HG02571 (cell line): Measurements from ENCODE around the gene SYT8.

Experiments used
- ATAC-seq: cut with Tn5 transposase; IDR thresholded peaks from one replicate; pipeline ENCODE4 v1.9.1; 2021; ENCODE audit warnings: mild to moderate bottlenecking, moderate library complexity; ENCODE audit not compliant: unreplicated experiment

The SYT8 gene

GRCh38 chr11:1831338-1832210 is 3.2 kb upstream of the SYT8 start:
- no peak for ATAC-seq

DNA sequence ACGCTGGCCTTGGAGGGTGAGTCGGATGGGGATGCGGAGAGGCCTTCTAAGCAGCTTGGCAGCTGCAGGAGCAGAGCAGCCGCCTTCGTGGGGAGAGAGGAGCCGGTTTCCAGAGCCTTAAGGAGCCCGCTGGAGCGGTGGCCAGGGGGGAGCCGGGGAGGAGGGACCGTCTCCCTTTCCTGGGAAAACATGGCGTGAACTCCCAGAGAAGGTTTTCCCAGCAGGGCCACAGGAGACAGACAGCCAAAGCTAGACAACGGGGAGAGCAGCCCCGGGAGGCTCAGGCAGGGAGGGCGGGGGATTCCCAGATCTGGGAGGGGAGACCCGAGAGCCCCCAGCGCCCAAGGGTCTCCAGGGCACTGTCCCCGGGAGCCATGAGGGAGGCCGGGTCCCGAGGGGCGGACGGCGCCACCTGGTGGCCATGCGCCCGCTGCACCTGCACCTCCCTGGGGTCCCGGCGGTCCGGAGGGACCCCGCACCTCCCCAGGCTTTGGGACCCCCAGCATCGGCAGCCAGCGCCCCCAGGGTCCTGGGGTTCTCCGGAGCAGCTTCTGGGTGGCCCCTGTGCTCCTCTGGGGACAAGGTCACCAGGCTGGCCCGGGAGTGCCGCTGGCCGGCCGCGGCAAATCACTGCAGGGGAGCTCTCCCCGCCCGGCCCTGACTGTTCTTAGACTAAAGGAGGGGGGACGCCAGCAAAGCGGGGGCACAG is 2.4 kb upstream of the SYT8 start:
- no peak for ATAC-seq

GRCh38 chr11:1832920-1833295 is 1.9 kb upstream of the SYT8 start:
- ATAC-seq = no peak

GRCh38 chr11:1834062-1834610 is 654 bp upstream of the SYT8 start:
- ATAC-seq = no peak

DNA sequence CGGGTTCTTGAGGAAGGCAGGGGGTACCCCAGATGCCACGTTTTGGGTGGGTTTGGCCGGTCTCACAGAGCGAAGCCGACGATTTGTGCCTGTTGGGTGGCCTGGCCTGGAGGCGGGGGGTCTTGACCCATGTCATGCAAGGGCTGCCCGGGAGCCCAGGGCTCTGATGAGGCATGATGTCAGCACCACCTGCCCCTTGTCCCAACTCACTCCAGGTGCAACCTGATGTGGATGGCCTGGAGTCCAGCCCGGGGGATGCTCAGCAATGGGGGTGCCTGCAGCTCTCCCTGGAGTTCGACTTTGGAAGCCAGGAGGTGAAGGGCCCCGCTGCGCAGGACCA is 851 bp downstream of the SYT8 start:
- no peak for ATAC-seq

- ATAC-seq = no peak
Observed at GRCh38 chr11:1836011-1836945, 1.5 kb downstream of the SYT8 start.

- ATAC-seq = no peak
Observed at GRCh38 chr11:1837171-1838076, 2.6 kb downstream of the SYT8 start.

DNA sequence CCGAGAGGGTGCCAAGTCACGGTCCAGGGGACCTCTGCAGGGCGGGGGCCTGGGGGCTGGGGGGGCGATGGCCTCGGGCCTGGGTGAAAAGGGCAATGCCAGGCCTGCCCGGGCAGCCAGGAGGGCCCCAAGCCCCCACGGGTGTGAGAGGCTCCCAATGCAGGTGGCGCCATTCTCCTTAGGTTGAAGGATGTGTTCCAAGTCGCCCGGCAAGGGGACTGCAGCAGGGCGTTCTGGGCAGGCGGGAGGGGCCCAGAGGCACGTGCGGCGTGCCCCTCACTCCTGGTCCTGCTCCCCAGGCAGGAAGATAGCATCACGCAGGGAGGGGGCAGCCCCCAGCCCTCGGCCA is 3.3 kb downstream of the SYT8 start:
- no peak for ATAC-seq

- no peak for ATAC-seq
Observed at GRCh38 chr11:1838426-1839144, 3.8 kb downstream of the SYT8 start, which contains the start of gene TNNI2. TNNI2 (plus strand) TSS chr11:1838981; CDS start chr11:1839697, 716 bp downstream.

DNA sequence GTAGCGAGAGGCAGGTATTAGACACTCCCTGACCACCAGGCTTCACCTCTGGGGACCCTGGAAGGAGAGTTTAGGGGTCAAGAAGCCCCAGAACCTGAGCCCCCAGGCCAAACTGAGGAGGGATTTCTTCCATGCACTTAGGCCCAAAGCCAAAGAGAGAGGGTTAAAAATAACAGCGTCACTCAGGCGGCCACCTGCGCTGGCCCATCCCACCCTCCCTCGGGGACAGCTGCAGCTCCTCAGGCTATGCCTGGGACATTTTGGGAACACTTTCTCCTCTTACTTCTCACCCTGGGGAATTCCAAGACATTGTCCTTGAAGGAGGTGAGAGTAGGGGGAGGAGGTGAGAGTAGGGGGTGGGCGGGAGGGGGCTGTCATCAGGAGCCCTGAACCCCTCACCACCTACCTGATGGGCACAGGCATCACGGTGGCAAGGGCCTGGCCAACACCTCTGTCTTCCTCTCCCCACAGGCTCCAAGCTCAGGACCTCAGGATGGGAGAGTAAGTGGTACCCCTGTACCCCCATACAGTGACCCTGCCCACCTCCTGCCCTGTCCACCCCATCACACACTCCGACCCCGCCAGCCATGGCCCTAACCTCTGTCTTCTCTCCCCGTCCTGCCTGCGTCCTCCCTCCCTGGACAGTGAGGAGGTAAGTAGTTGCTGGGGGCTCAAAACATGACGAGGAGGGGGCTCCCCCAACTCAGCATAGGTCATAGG is 4.6 kb downstream of the SYT8 start:
- no peak for ATAC-seq

- ATAC-seq = no peak
Observed at GRCh38 chr11:1839924-1840779, 5.4 kb downstream of the SYT8 start.

- ATAC-seq = no peak
Observed at GRCh38 chr11:1840780-1841480, 6.1 kb downstream of the SYT8 start.

GRCh38 chr11:1841511-1842148 is 6.8 kb downstream of the SYT8 start:
- ATAC-seq = no peak

DNA sequence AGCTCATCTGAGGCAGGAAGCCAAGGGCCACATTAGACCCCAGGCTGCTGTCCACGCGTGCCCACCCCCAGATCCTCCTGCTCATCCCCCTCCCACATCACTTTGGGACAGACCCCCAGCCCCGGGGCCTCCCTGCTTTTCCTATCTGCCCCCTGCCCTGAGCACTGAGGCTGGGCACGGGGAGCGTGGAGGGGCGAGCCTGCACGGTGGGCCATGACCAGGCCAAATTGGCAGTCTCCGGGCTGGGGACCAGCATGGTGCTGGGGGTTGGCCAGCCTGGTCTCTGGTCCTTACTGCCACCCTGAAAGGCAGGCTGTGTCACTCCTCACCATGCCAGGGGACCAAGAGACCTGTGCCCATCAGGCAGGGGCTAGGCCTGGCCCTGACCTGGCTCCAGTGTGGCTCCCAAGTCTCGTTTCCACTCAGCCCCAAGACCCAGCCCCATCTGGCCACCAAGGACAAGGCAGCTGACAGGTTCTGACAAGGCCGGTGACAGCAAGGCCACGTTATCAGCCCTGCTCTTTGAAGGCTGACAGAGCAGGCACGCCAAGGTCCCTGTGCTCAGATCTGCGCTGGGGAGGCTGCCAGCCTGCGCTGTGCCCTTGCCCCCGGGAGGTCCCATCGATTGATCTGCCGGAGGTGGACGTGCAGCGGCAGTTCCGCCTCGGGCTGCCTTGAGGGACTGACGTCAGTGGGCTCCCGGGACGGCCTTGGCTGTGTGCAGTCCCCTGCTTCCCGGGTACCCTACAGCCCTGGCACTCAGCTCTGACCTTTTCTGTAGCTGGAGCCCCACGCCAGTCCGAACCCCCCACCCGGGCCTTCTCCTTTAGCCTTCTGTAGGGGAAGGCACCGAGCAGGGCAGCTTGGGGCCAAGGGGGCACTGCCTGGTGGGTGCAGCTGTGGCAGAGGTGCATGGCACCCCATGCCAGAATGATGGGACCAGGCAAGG is 7.6 kb downstream of the SYT8 start:
- ATAC-seq = no peak

DNA sequence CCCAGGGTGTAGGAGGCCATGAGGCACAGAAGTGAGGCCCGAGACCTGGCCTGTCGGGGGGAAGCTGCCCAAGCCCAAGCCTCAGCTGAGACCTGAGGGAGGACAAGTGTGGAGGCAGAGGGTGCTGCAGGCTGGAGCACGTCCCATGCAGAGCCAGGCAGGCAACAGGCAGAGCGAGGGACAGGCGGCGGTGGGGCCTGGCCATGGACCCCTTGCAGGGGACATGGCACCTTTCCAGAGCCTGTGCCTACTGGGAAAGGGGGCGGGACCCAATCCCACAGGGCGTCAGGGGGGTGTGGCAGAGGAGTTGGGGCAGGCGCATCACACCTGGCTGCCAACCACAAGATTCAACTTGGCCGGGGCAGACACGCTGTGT is 8.3 kb downstream of the SYT8 start:
- no peak for ATAC-seq

- no peak for ATAC-seq
Observed at GRCh38 chr11:1843796-1844195, 9.0 kb downstream of the SYT8 start.
